ENCODE measurements around the gene MED22.
A peak's percentile ranks its signal among the peaks of the same experiment; 100 is the strongest.

MED22 gene

GRCh38 chr9:133307301-133307700, 40.6 kb downstream of the MED22 start:
- no peak overlapping the region for H3K4me2 ChIP-seq (ENCODE audit: insufficient read depth, low read length, poor library complexity, severe bottlenecking)
- H3K9ac ChIP-seq (ENCODE audit: low read depth, low read length, poor library complexity): no peak overlapping the region
- no peak overlapping the region for H2BK120ac ChIP-seq (ENCODE audit: low read depth, low read length)
- no peak overlapping the region for H3K18ac ChIP-seq (ENCODE audit: low read length)
- no peak overlapping the region for H2BK15ac ChIP-seq (ENCODE audit: low read length)
- no peak overlapping the region for H4K8ac ChIP-seq (ENCODE audit: low read depth, low read length)
- no peak overlapping the region for H3K4ac ChIP-seq (ENCODE audit: low read length)
- H3K14ac ChIP-seq (ENCODE audit: low read length): no peak overlapping the region
- H3K4me3 ChIP-seq (ENCODE audit: low read length in 2 of 2): no peak overlapping the region
- no peak for DNase-seq (ENCODE audit: low spot score)
- no peak overlapping the region for H4K91ac ChIP-seq (ENCODE audit: low read depth, low read length, poor library complexity)
- H2BK12ac ChIP-seq (ENCODE audit: low read length): no peak overlapping the region
- no CpG with 5 or more reads among the region's 16 CpGs for WGBS, 2 donors (ENCODE audit: extremely low coverage in 2 of 2, insufficient read length in 2 of 2, insufficient replicate concordance in 1 of 2)
- H3K27me3 ChIP-seq (ENCODE audit: control insufficient read depth in 3 of 3, insufficient read depth in 3 of 3, low read depth in 1 of 3, low read length in 3 of 3): peaks cover 0 to 13% (median 0%) of the 10 kb centered on the region in 3 experiments
- no peaks in the 10 kb centered on the region for H3K79me1 ChIP-seq (ENCODE audit: low read depth, low read length)
- H3K9me3 ChIP-seq (replicated peaks in 1 of 2; ENCODE audit: control insufficient read depth in 2 of 2, insufficient read depth in 1 of 2, low read depth in 1 of 2, low read length in 2 of 2): peaks cover 2 to 3% of the 10 kb centered on the region in 2 donors
- no peak overlapping the region for H3K27ac ChIP-seq (replicated peaks; ENCODE audit: low read length)
- H3K23ac ChIP-seq (ENCODE audit: low read depth, low read length, poor library complexity): no peak overlapping the region
- H2AK5ac ChIP-seq (ENCODE audit: low read depth, low read length): no peak overlapping the region
- H3K4me1 ChIP-seq (ENCODE audit: control insufficient read depth in 2 of 2, insufficient read depth in 1 of 2, low read depth in 1 of 2, low read length in 2 of 2): peaks cover 0 to 1% of the 10 kb centered on the region in 2 donors
- no peaks in the 10 kb centered on the region for H3K36me3 ChIP-seq (replicated peaks in 1 of 2; ENCODE audit: control insufficient read depth in 2 of 2, insufficient read depth in 2 of 2, low read length in 2 of 2)
- no peak overlapping the region for H2BK5ac ChIP-seq (ENCODE audit: low read length)
- no peak overlapping the region for H2AFZ ChIP-seq (ENCODE audit: low read length)

GRCh38 chr9:133306242-133307204, 41.4 kb downstream of the MED22 start:
- Histone ChIP-seq H3K4me1 (ENCODE audit: control insufficient read depth in 2 of 2, insufficient read depth in 1 of 2, low read depth in 1 of 2, low read length in 2 of 2) (peaks cover 0 to 1% of the 10 kb centered on the region in 2 donors), H4K91ac (ENCODE audit: low read depth, low read length, poor library complexity) (no peak overlapping the region), H3K14ac (ENCODE audit: low read length) (no peak overlapping the region), H2BK120ac (ENCODE audit: low read depth, low read length) (no peak overlapping the region), H4K8ac (ENCODE audit: low read depth, low read length) (no peak overlapping the region), H2BK5ac (ENCODE audit: low read length) (no peak overlapping the region), H2AFZ (ENCODE audit: low read length) (peak overlapping the region; percentile 72), H3K18ac (ENCODE audit: low read length) (no peak overlapping the region), H2AK5ac (ENCODE audit: low read depth, low read length) (peak overlapping the region; percentile 27), H3K4ac (ENCODE audit: low read length) (no peak overlapping the region), H2BK15ac (ENCODE audit: low read length) (no peak overlapping the region), H3K36me3 (replicated peaks in 1 of 2; ENCODE audit: control insufficient read depth in 2 of 2, insufficient read depth in 2 of 2, low read length in 2 of 2) (no peaks in the 10 kb centered on the region), H3K9me3 (replicated peaks in 1 of 2; ENCODE audit: control insufficient read depth in 2 of 2, insufficient read depth in 1 of 2, low read depth in 1 of 2, low read length in 2 of 2) (peaks cover 2 to 3% of the 10 kb centered on the region in 2 donors), H2BK12ac (ENCODE audit: low read length) (no peak overlapping the region), H3K79me1 (ENCODE audit: low read depth, low read length) (no peaks in the 10 kb centered on the region), H3K4me2 (ENCODE audit: insufficient read depth, low read length, poor library complexity, severe bottlenecking) (no peak overlapping the region), H3K27ac (replicated peaks; ENCODE audit: low read length) (no peak overlapping the region), H3K9ac (ENCODE audit: low read depth, low read length, poor library complexity) (peak overlapping the region; percentile 7), H3K4me3 (ENCODE audit: low read length in 2 of 2) (peak overlapping the region in 1 of 2 donors; percentile 18), H3K27me3 (ENCODE audit: control insufficient read depth in 3 of 3, insufficient read depth in 3 of 3, low read depth in 1 of 3, low read length in 3 of 3) (peaks cover 0 to 21% (median 0%) of the 10 kb centered on the region in 3 experiments), H3K23ac (ENCODE audit: low read depth, low read length, poor library complexity) (no peak overlapping the region)
- DNase-seq (ENCODE audit: low spot score): no peak
- no CpG with 5 or more reads among the region's 31 CpGs for WGBS, 2 donors (ENCODE audit: extremely low coverage in 2 of 2, insufficient read length in 2 of 2, insufficient replicate concordance in 1 of 2)

- no peaks in the 10 kb centered on the region for H3K36me3 ChIP-seq (replicated peaks in 1 of 2; ENCODE audit: control insufficient read depth in 2 of 2, insufficient read depth in 2 of 2, low read length in 2 of 2)
- H3K9ac ChIP-seq (ENCODE audit: low read depth, low read length, poor library complexity): no peak overlapping the region
- H2BK120ac ChIP-seq (ENCODE audit: low read depth, low read length): no peak overlapping the region
- no CpG with 5 or more reads among the region's 23 CpGs for WGBS, 2 donors (ENCODE audit: extremely low coverage in 2 of 2, insufficient read length in 2 of 2, insufficient replicate concordance in 1 of 2)
- H2BK12ac ChIP-seq (ENCODE audit: low read length): no peak overlapping the region
- no peak overlapping the region for H3K27ac ChIP-seq (replicated peaks; ENCODE audit: low read length)
- no peak overlapping the region for H3K4me3 ChIP-seq (ENCODE audit: low read length in 2 of 2)
- H3K14ac ChIP-seq (ENCODE audit: low read length): no peak overlapping the region
- H3K4me1 ChIP-seq (ENCODE audit: control insufficient read depth in 2 of 2, insufficient read depth in 1 of 2, low read depth in 1 of 2, low read length in 2 of 2): peaks cover 0 to 1% of the 10 kb centered on the region in 2 donors
- H3K79me1 ChIP-seq (ENCODE audit: low read depth, low read length): no peaks in the 10 kb centered on the region
- no peak overlapping the region for H3K18ac ChIP-seq (ENCODE audit: low read length)
- H3K4me2 ChIP-seq (ENCODE audit: insufficient read depth, low read length, poor library complexity, severe bottlenecking): no peak overlapping the region
- no peak overlapping the region for H4K8ac ChIP-seq (ENCODE audit: low read depth, low read length)
- no peak overlapping the region for H3K23ac ChIP-seq (ENCODE audit: low read depth, low read length, poor library complexity)
- no peak overlapping the region for H2BK5ac ChIP-seq (ENCODE audit: low read length)
- H2AFZ ChIP-seq (ENCODE audit: low read length): peak overlapping the region; percentile 72
- H3K9me3 ChIP-seq (replicated peaks in 1 of 2; ENCODE audit: control insufficient read depth in 2 of 2, insufficient read depth in 1 of 2, low read depth in 1 of 2, low read length in 2 of 2): peaks cover 2 to 5% of the 10 kb centered on the region in 2 donors
- H2AK5ac ChIP-seq (ENCODE audit: low read depth, low read length): no peak overlapping the region
- H4K91ac ChIP-seq (ENCODE audit: low read depth, low read length, poor library complexity): no peak overlapping the region
- peaks cover 0 to 21% (median 2%) of the 10 kb centered on the region in 3 experiments for H3K27me3 ChIP-seq (ENCODE audit: control insufficient read depth in 3 of 3, insufficient read depth in 3 of 3, low read depth in 1 of 3, low read length in 3 of 3)
- no peak overlapping the region for H2BK15ac ChIP-seq (ENCODE audit: low read length)
- no peak for DNase-seq (ENCODE audit: low spot score)
- no peak overlapping the region for H3K4ac ChIP-seq (ENCODE audit: low read length)
Measured at GRCh38 chr9:133305731-133306130, 42.2 kb downstream of the MED22 start.
